HPDE6-E6E7 (cell line): ENCODE data around the gene WDR18.

Experiments
- DNase-seq: peaks from one replicate; pipeline ENCODE4 v3.0.0; 2011; ENCODE audit warnings: missing footprints; ENCODE audit errors: extremely low spot score

Gene WDR18

DNA sequence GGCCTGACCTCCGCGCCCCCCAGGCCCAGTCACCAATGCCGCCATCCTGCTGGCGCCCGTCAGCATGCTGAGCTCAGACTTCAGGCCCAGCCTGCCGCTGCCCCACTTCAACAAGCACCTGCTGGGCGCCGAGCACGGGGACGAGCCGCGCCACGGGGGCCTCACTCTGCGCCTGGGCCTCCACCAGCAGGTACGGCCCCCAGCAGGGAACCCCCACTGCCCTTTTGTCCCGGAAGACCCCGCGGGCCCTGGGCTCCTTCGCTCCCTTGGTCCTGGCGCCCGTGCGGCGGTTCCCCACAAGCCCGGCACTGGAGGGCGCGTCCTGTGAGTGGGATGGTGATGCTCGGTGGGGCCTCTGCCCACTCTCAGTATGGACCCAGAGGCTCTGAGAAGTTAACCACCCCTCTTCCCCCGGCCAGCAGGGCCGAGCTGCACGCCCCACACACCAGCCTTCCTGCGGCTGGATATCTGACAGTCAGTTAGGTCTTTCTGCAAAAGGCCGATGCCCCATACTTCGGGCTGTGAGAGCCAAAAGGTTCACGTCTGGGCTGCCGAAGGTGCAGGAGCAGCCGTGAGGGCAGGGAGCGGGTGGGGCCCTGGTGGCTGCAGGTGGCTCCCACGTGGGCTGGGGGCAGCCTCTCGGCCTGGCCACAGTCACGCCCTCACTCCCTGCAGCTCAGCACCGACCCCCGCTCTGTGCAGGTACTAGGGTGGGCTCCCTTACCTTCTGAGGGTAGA, 8.0 kb downstream of the WDR18 start:
- DNase-seq = no peak

DNA sequence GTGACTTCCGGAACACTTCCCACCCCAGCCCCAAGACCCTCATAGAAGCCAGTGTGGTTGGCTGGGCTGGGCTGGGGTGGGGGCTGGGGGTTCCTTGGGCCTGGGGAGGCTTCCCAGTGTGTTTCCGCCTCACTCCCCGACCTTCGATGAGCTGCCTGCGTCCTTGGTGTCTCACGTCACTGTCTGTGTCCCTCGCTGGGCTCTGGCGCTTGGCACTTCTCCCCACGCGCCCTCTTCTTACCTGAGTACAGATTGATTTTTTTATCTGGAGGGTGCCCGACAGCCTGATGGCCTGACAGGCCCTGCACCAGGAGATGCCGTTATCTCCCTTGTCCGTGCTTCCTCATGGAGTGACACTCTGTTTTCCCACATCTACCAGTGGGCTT, 8.5 kb downstream of the WDR18 start:
- no peak for DNase-seq

DNA sequence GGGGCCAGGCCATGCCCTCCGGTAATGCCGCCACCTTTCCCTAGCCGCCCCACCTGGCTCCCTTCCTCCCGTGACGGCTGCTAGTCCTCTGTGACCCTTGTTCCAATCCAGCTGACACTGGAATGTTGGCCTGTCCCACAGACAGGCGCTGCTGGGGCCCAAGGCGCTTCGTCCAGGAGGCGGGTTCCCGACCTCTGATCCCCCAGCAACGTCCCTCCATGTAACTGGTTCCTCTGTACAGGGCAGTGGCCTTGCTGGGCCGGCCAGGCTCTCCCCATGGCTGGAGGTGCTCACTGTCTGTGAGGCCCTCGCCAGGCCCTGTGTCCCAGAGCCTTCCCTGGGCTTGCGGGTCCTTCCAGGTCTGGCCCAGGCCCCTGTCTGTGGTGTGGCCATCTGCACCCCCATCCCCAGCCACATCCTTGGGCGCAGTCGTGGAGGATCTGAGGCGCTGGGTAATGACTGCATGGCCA, 9.3 kb downstream of the WDR18 start:
- no peak for DNase-seq

DNA sequence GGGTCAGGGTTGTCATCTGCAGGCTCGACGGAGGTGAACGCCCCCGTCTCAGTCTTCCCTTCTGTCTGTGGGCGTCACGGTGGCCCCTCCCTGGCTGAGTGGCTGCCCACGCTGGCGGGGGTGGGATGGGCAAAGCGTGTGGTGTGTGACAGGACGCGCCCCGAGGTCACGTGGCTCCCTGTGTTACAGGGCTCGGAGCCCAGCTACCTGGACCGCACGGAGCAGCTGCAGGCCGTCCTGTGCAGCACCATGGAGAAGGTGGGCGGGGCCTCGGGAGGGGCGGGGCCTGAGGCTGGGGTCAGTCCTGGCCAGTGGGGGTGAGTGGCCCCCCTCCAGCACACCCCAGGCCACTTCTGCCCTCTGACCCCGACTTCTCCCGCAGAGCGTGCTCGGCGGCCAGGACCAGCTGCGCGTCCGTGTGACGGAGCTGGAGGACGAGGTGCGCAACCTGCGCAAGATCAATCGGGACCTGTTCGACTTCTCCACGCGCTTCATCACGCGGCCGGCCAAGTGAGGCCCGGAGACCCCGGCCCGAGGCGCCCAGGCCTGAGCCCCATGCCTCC, 9.8 kb downstream of the WDR18 start:
- no peak for DNase-seq

DNA sequence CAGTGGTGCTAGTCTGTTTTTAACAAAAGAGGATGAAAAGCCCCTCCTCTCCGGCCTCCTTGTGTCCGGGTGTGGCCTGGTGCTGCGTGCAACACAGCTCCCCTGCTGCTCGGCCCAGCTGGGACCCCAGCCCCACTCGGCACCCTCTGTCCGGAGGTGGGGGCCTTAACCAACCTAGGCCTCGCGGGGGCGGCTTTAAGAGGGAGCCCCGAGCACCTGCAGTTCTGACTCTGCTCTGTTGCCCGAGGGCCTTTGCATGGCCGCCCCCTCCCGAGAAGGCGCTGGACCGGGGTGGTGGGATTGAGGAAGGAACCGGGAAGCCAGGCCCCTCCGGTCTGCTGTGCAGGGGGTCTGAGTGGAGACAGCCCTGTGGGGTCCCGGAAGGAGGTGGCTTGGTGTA, 10.4 kb downstream of the WDR18 start:
- DNase-seq = no peak

DNA sequence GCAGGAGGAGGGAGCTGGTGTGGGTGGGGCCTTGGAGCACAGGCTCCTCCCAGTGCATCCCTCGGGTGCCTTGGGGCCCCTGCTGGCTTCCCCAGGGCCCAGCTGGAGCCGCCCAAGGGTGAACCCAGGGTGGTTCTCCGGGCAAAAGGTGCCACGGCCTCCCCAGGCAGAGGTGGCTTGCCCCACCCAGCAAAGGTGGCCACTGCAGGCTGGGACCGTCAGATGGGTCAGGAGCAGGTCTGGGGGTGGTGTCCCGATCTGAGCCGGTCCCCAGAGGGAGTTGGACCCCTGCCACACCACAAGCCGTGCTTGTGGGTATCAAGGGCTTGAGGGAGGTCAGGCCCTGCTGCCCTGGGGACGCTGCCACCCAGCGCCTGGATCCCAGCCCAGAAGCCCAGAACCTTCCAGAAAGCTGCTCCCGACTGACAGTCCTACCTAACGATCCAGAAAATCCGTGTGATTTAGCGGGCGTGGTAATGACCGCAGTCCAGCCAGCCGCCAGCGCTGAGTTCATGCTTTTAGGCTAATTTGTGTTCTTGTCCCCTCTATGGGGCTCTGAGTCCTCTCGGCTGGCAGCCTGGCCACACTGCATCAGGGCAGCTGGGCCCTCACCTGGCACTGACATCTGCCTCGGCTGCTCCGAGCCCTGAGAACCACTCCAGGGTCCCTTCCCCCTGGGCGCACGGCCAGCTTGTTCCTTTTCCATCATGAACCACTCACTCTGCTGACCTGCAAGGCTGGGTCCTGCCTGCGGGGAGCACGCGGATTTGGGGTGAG, 11.1 kb downstream of the WDR18 start:
- no peak for DNase-seq

DNA sequence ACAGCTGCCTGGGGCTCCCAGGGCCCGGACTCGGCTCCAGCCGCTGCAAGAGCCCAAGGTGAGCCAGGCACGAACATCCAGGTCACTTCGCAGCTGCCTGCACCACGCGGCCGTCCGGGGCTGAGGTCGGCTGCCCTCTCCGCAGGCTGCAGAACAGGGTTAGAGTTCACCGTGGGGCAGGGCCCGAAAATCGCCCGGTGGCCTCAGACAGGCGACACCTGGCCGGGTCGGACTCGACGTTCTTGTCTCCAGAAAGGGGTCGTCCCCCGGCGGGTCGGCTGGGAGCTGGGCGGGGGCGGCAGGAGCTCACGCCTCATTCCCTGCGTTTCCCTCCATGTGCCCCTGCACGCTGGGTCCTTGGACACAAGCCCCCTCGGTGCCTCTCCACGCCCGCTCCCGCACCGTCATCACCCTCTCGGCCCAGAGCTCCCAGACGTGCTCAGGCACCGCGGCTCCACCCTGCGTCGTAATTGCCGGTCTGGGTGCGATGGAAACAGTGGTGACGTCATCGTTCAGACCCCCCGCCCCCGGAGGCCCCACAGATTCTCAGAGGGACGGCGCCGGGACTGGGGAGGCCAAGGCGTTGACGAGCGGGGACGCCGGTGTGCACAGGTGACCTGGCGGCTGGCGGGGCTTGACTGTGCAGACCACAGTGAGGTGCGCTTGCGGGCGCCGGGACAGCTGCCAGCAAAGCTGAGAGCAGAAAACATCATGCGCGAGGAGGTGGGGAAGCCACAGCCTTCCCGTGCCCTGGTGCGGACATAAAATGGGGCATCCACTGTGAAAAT, 12.1 kb downstream of the WDR18 start:
- no peak for DNase-seq

DNA sequence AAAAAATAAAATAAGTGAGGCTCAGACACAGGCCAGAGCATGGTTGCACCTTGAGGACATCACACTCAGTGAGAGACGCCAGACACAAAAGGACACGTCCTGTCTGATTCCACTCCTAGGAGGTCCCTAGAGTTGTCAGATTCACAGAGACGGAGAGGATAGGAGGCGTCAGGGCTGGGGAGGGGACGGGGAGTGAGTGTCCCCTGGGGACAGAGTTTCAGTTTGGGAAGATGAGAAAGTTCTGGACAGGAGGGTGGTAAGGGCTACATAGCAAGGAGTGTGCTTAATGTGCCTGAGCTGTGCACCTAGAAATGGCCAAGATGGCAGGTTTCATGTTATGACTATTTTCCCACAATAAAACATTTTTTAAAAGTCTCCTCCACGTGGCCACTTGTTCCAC, 13.9 kb downstream of the WDR18 start:
- no peak for DNase-seq

DNA sequence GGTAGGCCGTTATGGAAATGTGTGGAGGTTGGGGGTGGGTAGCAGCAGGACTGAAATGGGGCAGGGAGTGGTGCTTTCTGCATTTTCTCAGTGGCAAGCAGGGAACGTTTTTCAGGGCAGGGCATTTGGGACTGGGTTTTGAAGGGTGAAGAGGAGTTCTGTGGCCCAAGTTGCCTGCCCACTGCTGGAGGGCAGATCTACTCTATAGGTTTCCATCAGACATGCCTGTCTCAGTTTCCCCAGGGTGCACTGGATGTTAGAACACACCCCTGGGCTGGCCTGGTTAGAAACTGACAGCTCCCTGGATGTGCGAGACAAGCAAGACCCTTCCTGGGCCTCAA, 15.2 kb downstream of the WDR18 start:
- DNase-seq = no peak

DNA sequence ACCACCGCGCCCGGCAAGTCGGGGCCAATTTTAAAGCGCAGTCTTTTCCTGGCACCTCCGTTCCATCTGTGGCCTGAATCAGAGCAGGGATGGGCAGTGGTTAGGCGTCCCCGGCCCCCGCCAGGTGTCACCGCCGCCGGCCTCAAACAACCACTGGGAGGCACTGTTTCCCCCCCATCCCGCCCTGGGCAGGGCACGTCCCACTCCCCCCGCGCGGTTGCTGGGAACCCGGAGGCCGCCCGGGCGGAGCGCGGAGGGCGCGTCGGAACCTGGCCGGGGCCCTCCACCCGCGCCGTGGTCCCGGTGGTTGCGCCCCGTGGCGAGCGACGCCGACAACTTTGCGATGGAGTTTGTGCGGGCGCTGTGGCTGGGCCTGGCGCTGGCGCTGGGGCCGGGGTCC, 15.9 kb downstream of the WDR18 start, which contains the start of gene GRIN3B:
GRIN3B (plus strand) TSS at position 325 of the 400 bp plus-strand sequence; CDS start at position 344, 19 bp downstream.
- DNase-seq = no peak

DNA sequence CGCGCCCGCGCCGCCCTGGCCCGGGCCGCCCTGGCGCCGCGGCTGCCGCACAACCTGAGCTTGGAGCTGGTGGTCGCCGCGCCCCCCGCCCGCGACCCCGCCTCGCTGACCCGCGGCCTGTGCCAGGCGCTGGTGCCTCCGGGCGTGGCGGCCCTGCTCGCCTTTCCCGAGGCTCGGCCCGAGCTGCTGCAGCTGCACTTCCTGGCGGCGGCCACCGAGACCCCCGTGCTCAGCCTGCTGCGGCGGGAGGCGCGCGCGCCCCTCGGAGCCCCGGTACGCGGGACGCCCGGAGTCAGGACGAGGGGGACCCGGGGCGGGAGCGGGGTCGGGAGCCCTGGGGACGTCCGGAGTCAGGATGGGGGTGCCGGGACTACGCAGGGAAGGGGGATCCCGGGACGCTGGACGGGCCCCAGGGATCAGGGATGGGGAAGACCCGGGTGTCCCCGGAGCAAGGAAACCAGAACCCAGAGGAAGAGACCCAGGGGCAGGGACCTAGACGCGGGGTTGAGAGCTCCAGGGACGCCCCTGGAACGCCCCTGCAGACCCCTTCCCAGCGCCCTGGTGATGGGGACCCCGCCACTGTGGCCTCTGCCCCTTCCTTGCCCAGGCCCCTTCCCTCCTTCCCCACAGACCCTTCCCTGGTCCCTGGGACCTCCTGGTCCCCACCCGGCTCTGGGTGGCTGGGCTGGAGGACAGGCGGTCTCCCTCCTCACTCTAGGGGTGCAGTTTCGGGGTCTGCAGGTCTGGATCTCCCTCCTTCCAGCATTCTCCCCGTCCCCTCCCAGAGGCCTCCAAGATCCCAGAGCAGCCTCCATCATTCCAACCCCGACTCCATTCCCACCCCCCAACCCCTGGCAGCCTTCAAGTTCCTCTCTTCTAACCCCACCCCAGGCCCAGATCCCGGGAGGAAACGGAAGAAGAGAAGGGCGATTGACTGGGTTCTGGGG, 16.7 kb downstream of the WDR18 start:
- DNase-seq = no peak

DNA sequence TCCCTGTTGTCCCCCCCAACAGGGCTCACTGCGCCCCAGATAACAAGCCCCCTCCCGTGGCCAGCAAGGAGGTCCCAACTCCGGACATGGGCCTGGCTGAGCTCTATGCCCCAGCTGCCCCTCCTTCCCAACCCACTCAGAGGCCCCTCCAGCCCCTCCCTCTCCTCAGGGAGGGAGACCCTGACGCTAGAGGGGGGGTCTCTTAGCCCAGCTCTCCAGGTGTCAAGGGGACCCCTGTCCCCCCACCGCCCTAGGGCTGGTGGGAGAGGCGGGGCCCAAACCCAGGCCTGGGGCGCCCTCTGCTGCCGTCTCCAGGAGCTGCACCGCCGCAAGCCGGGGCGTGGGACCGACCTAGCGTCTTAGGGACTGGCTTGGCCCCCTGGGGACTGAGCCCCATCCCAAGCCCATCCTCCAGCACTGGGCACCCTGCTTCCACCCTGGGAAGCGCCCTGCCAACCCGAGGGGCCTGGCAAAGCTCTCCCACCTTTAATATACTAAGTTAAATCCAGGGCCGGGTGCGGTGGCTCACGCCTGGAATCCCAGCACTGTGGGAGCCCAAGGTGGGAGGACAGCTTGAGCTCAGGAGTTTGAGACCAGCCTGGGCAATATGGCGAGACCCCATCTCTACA, 17.5 kb downstream of the WDR18 start:
- DNase-seq = no peak

DNA sequence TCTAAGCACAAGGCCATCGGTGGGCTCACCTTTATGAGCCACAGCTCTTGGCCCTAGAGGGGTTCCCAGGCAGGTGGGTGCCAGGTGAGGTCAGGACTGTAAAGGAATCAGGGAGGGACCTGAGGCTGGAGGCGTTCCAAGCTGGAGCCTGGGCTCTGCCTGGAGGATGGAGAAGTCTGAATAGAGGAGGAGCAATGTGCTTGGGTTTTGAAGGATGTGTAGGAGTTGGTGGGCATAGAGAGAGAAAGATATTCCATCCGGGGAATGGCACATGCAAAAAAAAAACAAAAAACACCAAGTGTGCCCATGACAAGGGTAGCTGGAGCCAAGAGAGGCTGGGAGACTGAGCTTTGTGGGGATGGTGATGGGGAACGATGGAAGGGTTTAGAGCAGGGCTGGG, 18.5 kb downstream of the WDR18 start:
- no peak for DNase-seq

DNA sequence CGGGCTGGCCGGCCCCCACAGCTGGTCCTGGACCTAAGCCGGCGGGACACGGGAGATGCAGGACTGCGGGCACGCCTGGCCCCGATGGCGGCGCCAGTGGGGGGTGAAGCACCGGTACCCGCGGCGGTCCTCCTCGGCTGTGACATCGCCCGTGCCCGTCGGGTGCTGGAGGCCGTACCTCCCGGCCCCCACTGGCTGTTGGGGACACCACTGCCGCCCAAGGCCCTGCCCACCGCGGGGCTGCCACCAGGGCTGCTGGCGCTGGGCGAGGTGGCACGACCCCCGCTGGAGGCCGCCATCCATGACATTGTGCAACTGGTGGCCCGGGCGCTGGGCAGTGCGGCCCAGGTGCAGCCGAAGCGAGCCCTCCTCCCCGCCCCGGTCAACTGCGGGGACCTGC, 19.1 kb downstream of the WDR18 start:
- DNase-seq = no peak

DNA sequence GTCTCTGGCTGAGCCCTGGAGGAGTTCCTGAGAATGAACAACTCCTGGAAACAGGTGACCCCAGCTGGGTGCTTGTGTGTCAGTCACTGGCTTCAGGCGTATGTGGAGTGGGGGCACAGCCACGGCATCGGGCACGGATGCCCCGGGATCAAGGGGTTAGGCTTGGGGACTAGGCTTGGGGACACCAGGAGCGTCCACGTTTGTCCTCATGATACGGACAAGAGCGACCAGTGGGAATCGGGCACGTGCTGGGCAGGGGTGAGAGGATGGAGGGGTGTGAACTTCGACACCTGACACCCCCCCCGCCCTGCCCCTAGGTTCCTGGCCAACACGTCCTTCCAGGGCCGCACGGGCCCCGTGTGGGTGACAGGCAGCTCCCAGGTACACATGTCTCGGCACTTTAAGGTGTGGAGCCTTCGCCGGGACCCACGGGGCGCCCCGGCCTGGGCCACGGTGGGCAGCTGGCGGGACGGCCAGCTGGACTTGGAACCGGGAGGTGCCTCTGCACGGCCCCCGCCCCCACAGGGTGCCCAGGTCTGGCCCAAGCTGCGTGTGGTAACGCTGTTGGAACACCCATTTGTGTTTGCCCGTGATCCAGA, 20.2 kb downstream of the WDR18 start:
- no peak for DNase-seq

DNA sequence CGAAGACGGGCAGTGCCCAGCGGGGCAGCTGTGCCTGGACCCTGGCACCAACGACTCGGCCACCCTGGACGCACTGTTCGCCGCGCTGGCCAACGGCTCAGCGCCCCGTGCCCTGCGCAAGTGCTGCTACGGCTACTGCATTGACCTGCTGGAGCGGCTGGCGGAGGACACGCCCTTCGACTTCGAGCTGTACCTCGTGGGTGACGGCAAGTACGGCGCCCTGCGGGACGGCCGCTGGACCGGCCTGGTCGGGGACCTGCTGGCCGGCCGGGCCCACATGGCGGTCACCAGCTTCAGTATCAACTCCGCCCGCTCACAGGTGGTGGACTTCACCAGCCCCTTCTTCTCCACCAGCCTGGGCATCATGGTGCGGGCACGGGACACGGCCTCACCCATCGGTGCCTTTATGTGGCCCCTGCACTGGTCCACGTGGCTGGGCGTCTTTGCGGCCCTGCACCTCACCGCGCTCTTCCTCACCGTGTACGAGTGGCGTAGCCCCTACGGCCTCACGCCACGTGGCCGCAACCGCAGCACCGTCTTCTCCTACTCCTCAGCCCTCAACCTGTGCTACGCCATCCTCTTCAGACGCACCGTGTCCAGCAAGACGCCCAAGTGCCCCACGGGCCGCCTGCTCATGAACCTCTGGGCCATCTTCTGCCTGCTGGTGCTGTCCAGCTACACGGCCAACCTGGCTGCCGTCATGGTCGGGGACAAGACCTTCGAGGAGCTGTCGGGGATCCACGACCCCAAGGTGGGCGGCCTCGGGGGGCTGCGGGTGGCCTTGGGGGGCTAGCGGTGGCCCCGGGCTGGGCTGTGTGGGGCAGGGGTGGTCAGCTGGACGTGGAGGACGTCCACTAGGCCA, 20.9 kb downstream of the WDR18 start:
- DNase-seq = no peak

DNA sequence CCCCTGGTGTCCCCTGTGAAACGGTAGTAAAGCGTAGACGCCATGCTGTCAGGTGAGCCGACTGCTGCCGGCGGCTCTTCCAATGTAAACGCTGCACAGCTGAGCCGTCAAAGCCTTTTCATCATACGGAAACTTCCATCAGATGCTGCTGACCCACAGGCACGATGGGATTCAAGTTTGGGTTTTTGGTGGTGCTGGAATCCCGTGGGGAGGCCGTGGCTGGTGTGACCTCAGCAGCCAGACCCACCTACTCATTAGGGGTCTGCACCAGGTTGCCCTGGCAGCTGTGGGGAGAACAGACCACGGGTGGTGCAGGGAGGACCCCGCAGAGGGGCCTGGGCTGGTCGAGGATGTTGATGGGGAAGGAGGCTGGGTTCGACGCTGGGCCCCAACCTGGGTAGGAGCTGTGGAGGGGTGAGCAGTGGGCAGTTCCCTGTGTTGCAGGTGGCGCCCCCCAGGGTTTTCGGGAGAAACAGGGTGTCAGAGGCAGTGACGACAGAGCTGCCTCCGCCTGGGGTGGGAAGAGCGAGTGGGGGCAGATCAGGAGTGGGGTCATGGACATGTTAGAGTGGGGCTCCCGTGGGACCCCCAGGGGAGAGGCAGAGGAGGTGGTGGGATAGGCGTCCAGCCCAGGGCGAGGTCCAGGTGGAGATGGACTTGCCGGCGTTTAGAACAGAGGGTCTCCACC, 22.7 kb downstream of the WDR18 start:
- DNase-seq = no peak

DNA sequence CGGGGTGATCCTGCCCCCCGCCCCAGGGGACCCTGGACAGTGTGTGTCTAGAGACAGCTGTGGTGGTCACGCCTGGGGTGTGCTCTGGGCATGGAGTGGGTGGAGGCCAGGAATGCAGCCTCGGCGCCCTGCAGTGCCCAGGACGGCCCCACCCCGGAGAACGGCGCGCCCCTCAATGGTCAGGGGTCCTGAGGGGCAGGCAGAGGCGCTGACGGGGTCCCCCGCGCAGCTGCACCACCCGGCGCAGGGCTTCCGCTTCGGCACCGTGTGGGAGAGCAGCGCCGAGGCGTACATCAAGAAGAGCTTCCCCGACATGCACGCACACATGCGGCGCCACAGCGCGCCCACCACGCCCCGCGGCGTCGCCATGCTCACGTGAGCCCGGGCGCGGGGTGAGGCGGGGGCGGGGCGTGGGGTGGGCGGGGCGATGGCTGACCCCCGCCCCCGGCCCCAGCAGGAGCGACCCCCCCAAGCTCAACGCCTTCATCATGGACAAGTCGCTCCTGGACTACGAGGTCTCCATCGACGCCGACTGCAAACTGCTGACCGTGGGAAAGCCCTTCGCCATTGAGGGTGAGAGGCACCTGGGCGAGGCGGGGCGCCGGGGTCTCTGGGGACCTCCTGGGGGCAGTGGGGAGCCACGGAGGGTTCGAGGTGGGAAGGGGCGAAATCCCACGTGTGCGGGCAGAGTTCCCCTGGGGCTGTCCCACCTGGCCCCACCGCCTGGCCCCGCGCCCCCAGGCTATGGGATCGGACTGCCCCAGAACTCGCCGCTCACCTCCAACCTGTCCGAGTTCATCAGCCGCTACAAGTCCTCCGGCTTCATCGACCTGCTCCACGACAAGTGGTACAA, 23.5 kb downstream of the WDR18 start:
- no peak for DNase-seq
